ENCODE data around the gene MMP26.
"Not testable (repeated sequence)": the region's sequence is repeated elsewhere in the genome, so short reads cannot be mapped to it uniquely, and the experiment has no call there.

MMP26 gene

GRCh38 chr11:4704054-4704789 is at the start of gene MMP26:
Gene MMP26, plus strand, starts transcription at chr11:4704784.
- DNase-seq = no peak

- DNase-seq = no peak
Observed at GRCh38 chr11:4658629-4659445, 45.7 kb upstream of the MMP26 start.

- DNase-seq = no peak
Observed at GRCh38 chr11:4662876-4663275, 41.7 kb upstream of the MMP26 start.

GRCh38 chr11:4664183-4664582 is 40.4 kb upstream of the MMP26 start:
- no peak for DNase-seq

GRCh38 chr11:4664786-4665185 is 39.8 kb upstream of the MMP26 start:
- no peak for DNase-seq

- no peak for DNase-seq
Observed at GRCh38 chr11:4665424-4665823, 39.2 kb upstream of the MMP26 start.

GRCh38 chr11:4671741-4672140 is 32.8 kb upstream of the MMP26 start:
- no peak for DNase-seq

- DNase-seq = no peak
Observed at GRCh38 chr11:4672470-4672869, 32.1 kb upstream of the MMP26 start.

- DNase-seq = no peak
Observed at GRCh38 chr11:4673781-4674180, 30.8 kb upstream of the MMP26 start.

- DNase-seq = no peak
Observed at GRCh38 chr11:4677948-4678347, 26.6 kb upstream of the MMP26 start.

GRCh38 chr11:4680341-4680740 is 24.2 kb upstream of the MMP26 start:
- no peak for DNase-seq

- no peak for DNase-seq
Observed at GRCh38 chr11:4682623-4683419, 21.8 kb upstream of the MMP26 start.

GRCh38 chr11:4684631-4685285 is 19.8 kb upstream of the MMP26 start:
- no peak for DNase-seq

GRCh38 chr11:4695442-4695841 is 9.1 kb upstream of the MMP26 start:
- no peak for DNase-seq

- no peak for DNase-seq
Observed at GRCh38 chr11:4697585-4697984, 7.0 kb upstream of the MMP26 start, which contains the start of gene OR51E2. Gene OR51E2, minus strand, starts transcription at chr11:4697853. Its CDS starts 15,142 bp downstream, at chr11:4682711.

GRCh38 chr11:4699697-4700435 is 4.7 kb upstream of the MMP26 start:
- no peak for DNase-seq

GRCh38 chr11:4700436-4700820 is 4.2 kb upstream of the MMP26 start:
- DNase-seq = no peak

- no peak for DNase-seq
Observed at GRCh38 chr11:4704790-4705334, 278 bp downstream of the MMP26 start.

GRCh38 chr11:4713241-4713640 is 8.7 kb downstream of the MMP26 start:
- DNase-seq = no peak

- DNase-seq = no peak
Observed at GRCh38 chr11:4714300-4714699, 9.7 kb downstream of the MMP26 start.

GRCh38 chr11:4722616-4723534 is 18.3 kb downstream of the MMP26 start:
- not testable (repeated sequence) for DNase-seq
